Raji (cell line): ENCODE data around the gene NOD2.

Experiments
- POLR2A ChIP-seq: IDR thresholded peaks from 2 replicates; pipeline ENCODE4 v1.6.1; 2011; ENCODE audit warnings: low read depth, low read length, control low read depth; ENCODE audit not compliant: insufficient read depth

NOD2 gene

GRCh38 chr16:50679676-50680555, 13.5 kb upstream of the NOD2 start:
- TF ChIP-seq POLR2A: no peak

DNA sequence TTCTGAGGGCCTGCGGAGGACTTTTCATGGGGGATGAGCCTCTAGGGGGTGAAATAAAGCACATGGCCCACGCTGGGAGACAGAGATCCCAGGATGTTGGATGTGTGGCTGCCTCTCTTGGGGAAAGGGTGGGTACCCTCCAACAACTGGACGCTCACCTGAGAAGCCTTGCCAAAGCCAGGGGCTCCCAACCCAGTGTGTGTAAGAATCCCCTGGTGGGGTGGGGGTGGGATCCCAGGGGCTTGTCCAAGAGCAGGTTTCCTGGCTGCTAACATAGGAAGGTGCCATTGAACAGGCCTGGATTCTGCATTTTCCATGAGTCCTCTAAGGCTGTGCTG, 12.9 kb upstream of the NOD2 start:
- TF ChIP-seq POLR2A: no peak

GRCh38 chr16:50681021-50681885, 12.2 kb upstream of the NOD2 start, which contains the start of gene SNX20:
Gene SNX20 (minus strand): TSS chr16:50681312. CDS start chr16:50677526, 3,786 bp downstream.
- TF ChIP-seq POLR2A: peak; percentile 45; the same call in 1 of the 2 replicates

DNA sequence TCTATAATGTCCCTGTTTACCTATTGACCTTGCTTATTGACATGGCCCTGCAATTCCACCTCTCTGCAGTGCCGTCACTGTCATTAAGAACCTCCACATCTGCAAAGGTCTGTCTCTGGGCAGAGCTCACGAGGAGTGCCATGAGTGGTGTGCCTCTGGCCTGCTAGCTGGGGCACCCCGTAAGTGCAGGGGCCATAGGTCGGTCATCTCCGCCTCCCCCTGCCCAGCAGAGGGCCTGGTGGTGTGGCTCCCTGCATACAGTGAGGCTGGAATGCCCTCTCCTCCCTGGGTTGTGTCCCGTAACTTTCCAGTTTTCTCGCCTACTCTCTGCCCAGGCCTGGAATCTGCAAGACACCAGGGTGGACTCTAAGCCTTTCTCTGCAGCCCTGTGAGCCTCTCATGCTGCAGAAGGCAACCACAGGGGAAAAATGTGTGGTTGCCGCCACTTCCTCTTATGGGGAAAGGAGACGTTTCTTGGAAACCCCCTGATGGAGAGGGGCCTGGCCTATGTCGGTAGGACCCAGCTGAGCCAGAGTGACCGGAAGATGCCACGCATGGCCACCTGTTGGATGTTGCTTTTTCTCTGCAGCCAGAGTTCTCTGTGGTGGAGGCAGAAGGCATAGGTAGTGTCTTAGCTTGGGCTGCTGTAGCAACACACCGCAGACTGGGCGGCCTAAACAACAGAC, 9.6 kb upstream of the NOD2 start:
- TF ChIP-seq POLR2A: no peak

DNA sequence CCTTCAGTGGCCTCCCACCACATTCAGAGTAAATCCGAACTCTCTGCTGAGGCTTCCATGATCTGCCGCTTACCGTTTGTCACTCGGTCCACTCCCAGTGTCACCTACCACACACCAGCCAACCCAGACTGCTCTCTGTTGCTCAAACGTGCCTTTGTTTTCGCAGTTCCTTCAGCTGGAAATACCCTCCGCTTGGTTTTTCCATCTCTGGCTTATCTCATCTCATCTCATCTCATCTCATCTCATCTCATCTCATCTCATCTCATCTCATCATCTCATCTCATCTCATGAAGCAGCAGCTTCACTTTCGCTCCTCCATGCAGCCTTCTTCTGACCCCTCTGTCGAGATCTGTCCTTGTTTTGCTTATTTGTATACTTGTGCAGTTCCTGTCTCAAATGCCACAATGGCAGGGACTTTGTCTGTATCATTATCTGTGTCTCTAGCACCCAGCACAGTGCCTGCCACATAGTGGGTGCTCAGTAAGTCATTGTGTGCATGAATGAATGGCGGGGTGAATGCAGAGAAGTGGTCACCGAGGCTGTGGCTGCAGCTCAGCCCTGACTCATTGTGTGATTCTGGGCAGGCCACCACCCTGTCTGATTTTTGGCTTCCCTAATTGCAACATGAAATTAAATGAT, 8.5 kb upstream of the NOD2 start:
- TF ChIP-seq POLR2A: no peak

GRCh38 chr16:50685462-50686063, 7.8 kb upstream of the NOD2 start:
- no peak for TF ChIP-seq POLR2A

DNA sequence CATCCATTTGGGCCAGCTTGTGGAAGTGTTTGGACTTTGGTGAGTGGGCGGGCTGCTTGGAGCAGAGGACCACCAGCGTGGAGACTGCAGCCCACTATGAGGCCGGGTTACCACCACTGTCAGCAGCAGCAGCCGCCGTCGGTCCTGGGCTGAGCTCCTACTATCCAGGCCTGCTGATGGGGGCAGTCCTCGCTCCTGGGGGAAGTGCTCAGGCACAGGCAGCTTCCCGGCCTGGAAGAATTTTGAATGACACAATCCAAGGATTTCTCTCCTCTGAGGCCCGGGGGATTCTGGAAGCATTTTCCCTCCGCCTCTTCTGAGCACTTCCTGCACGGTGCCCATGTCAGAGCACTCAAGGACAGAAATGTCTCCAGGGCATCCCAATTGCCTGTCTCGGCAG, 5.3 kb upstream of the NOD2 start:
- TF ChIP-seq POLR2A: no peak

DNA sequence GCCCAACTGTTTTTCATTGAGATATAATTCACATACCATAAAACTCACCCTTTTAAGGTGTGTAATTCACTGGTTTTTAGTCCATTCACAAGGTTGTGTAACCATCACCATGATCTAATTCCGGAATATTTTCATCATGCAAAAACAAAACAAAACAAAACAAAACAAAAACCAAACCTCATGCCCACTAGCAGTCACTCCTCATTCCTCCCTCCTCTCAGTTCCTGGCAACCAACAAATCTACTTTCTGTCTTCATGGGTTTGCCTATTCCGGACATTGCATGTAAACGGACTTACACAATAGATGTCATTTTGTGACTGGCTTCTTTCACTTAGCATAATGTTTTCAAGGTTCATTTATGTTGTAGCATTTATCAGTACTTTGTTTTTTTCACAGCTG, 4.5 kb upstream of the NOD2 start:
- no peak for TF ChIP-seq POLR2A

DNA sequence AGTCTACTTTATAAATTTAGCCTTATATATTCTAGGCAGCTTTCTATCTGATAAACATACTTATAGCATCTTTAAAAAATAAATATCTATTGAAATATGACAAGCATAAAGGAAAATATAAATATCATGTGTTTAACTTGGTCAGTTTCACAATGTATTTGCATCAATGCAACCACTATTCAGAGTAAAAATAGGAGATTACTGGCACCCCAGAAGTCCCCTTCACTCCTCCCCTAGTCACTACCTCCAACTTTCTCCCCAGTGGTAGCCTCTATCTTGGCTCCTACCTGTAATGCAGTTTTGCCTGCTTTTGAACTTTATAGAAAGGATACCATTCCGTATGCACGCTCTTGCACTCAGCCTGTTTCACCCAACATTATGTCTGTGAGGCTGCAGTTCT, 3.2 kb upstream of the NOD2 start:
- TF ChIP-seq POLR2A: no peak

DNA sequence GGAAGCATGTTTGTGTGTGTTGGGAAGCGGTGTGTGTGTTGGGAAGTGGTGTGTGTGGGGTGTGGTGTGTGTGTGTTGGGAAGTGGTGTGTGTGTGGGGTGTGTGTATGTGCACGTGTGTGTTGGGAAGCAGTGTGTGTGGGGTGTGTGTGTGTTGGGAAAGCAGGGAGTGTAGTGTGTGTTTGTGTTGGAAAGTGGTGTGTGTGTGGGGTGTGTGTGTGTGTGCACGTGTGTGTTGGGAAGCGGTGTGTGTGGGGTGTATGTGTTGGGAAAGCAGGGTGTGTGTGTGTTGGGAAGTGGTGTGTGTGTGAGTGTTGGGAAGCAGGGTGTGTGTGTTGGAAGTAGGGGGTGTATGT, 785 bp upstream of the NOD2 start:
- no peak for TF ChIP-seq POLR2A

DNA sequence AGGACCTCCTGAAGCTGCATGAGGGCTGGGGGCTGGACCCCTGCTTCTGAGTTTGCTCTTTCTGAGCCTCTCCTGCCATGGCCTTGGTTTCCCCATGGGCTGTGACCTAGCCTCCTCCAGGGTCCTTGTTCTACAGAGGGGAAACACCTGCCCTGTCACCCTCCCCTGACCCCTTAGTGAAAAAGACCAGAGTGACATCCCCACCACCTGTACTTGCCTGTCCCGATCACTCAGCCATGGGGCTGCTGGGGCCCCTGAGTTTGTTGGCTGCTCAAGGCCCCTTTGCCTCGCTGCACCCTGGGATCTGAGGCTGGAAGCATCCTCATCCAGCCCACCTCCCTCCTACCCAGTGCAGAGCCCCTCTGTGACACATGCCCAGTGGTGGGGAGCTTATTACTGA, 800 bp downstream of the NOD2 start:
- no peak for TF ChIP-seq POLR2A

DNA sequence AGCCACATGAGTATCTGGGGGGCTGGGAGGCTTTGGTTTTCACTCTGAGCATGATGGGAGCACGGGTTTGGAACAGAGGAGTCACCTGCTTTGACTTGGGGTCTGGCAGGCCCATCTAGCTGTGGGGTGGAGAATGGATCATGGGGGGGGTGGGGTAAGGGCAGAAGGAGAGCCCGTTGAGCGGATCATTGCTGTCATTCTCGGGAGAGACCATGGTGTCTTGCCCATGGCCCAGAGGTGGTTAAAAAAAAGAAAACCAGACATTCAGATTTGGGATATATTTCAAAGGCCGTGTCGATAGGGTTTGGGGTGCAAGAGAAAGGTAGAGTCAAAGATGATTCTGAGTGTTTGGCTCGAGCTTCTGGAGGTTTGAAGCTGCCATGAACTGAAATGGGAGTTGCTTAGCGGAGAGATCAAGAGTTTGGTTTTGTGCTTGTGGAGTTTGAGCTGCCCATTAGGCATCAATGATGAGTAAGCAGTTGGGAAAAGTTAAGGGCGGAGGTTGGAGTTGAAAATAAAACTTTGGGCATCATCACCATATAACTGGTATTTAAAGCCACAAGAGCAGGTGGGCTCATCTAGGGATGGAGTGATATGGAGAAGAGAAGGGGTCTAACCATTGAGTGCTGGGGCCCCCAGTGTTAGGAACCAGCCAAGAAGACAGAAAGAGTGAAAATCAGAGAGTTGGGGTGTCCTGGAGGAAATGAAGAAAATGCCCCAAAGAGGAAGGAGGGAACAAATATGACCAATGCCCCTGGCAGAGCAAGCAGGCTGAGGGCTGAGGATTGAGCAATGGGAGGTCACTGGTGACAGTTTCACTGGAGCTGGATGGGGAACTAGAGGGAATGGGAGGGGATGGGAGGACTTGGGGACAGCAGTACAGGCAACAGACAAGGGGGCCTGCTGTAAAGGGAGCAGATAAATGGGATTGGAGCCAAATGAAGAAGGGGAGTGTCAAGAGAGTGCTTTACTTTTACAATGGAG, 1.9 kb downstream of the NOD2 start:
- no peak for TF ChIP-seq POLR2A

- no peak for TF ChIP-seq POLR2A
Observed at GRCh38 chr16:50696126-50696525, 2.7 kb downstream of the NOD2 start.
